Ovary (tissue), 9 donors: Measurements from ENCODE around the gene DCTN2. TPM values are rescaled to one million over a fixed set of nuclear protein-coding genes. Genes with fewer than 3 reads are reported as not detected.
"Not testable (repeated sequence)": the region's sequence is repeated elsewhere in the genome, so short reads cannot be mapped to it uniquely, and the experiment has no call there.

ENCODE experiments used
- DNase-seq, 5 donors: peaks; one replicate each; pipeline ENCODE4 v3.0.0-alpha.2; 2019 to 2020
- H3K27ac ChIP-seq, 2 donors: fragments of 200-600 bp; one replicate each; pipeline versions ENCODE4 v1.5.1 to v1.8.0; 2019 to 2022
- H3K27me3 ChIP-seq: fragments of 200-600 bp; one replicate; pipeline ENCODE4 v1.8.0; 2022
- H3K36me3 ChIP-seq: fragments of 200-600 bp; sonication (generic); one replicate; pipeline ENCODE4 v1.5.1; 2019
- H3K4me1 ChIP-seq: one replicate; pipeline ENCODE4 v1.8.1; 2013; ENCODE audit warnings: mild to moderate bottlenecking, moderate library complexity; ENCODE audit not compliant: insufficient read depth
- H3K4me3 ChIP-seq: fragments of 200-600 bp; sonication (generic); one replicate; pipeline ENCODE4 v1.5.1; 2017
- H3K9me3 ChIP-seq, 2 donors: fragments of 200-600 bp in 1 of 2; sonication (generic) in 1 of 2; one replicate each; pipeline versions ENCODE4 v1.5.1 to v1.8.1; 2013 to 2019; ENCODE audit warnings: mild to moderate bottlenecking in 1 of 2, moderate library complexity in 1 of 2
- EP300 ChIP-seq: sonication (generic); formaldehyde crosslinking; IDR thresholded peaks from one replicate; pipeline ENCODE4 v1.6.1; 2017; ENCODE audit warnings: antibody characterized with exemption
- POLR2A ChIP-seq: fragments of 450-650 bp; IDR thresholded peaks from one replicate; pipeline ENCODE4 v1.6.1; 2017; ENCODE audit warnings: antibody characterized with exemption, mild to moderate bottlenecking, moderate library complexity
- WGBS, 3 donors: extraction: QIAGEN DNeasy Blood & Tissue Kit in 1 of 3; methylation state at CpG; one replicate each; pipeline versions ENCODE4 v1.1.5 to v1.1.7; 2013 to 2017; 5-methylcytosine and 5-hydroxymethylcytosine counted together
- intact Hi-C, 4 donors: fragments of 100-400 bp; cut with DNase I; formaldehyde crosslinking; loops; one replicate each; pipeline versions ENCODE4 v1.11.0 to v1.15.1; 2022 to 2023
- polyA plus RNA-seq, 2 donors: library from polyadenylated mRNA; stranded (reverse); fragments of 200-250 nt in 1 of 2; fragments of 350-450 nt in 1 of 2; fragmentation: Illumina TruSeq in 1 of 2; extraction: RNeasy Lipid Tissue Mini Kit (QIAGEN cat#74804) in 1 of 2; gene quantifications; one replicate each; pipeline ENCODE4 v1.2.3, GENCODE V29; 2013 to 2014
- total RNA-seq, 7 donors: library from RNA; depleted of rRNA in 2 of 7; stranded (reverse); fragments of >200 nt in 2 of 7; fragmentation: NEBNext Ultra II Directional in 3 of 7; extraction: Animal tissue kit (Norgen Biotek cat#: 25700) in 3 of 7; gene quantifications; one replicate each; pipeline versions ENCODE4 v1.1.0 to v1.2.4, GENCODE V29; 2016 to 2023
- TF ChIP-seq, protein P1 (sequence below), 3 donors: fragments of 450-650 bp in 2 of 3; fragments of 200-600 bp in 1 of 3; IDR thresholded peaks; one replicate each; pipeline versions ENCODE4 v1.5.1 to v1.8.0; 2016 to 2022; ENCODE audit warnings: antibody characterized with exemption in 3 of 3, mild to moderate bottlenecking in 1 of 3
- donor health status: DM: no; HTN: no; CAD: no; lungs with moderate emphysema.
- donor health status: DM: no; HTN: no; CAD: no.
- donor health status: Bipolar disorder and iron deficiency.
- donor health status: DM: yes; HTN: yes; CAD: no.
- donor health status: DM: no; HTN: no; CAD: no.
- donor health status: DM: yes; HTN: yes; CAD: no.

Gene DCTN2
- total and polyA plus RNA-seq, 9 donors = 70.7 to 226 (median 98.0) TPM

DNA sequence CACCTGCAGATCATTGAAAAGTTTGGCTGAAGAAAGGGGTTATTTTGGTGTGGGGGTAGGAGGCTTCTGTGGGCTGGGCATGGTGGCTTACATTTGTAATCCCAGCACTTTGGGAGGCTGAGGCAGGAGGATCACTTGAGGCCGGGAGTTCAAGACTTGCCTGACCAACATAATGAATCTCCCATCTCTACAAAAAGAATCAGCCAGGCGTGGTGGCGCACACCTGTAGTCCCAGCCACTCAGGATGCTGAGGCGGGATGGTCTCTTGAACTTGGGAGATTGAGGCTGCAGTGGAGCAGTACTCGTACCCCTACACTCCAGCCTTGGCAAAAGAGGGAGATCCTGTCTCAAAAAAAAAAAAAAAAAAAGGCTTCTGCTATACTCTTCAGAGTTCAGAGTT is 33.7 kb downstream of the DCTN2 start:
- intact Hi-C loops = no loop called here
- Histone ChIP-seq H3K9me3 (no peaks in the 10 kb centered on the region), H3K27me3 (no peaks in the 10 kb centered on the region), H3K4me3 (no peak overlapping the region), H3K27ac (no peak overlapping the region), H3K36me3 (no peaks in the 10 kb centered on the region), H3K4me1 (no peaks in the 10 kb centered on the region)
- TF ChIP-seq, protein P1, sequence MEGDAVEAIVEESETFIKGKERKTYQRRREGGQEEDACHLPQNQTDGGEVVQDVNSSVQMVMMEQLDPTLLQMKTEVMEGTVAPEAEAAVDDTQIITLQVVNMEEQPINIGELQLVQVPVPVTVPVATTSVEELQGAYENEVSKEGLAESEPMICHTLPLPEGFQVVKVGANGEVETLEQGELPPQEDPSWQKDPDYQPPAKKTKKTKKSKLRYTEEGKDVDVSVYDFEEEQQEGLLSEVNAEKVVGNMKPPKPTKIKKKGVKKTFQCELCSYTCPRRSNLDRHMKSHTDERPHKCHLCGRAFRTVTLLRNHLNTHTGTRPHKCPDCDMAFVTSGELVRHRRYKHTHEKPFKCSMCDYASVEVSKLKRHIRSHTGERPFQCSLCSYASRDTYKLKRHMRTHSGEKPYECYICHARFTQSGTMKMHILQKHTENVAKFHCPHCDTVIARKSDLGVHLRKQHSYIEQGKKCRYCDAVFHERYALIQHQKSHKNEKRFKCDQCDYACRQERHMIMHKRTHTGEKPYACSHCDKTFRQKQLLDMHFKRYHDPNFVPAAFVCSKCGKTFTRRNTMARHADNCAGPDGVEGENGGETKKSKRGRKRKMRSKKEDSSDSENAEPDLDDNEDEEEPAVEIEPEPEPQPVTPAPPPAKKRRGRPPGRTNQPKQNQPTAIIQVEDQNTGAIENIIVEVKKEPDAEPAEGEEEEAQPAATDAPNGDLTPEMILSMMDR (IDR thresholded peaks at IDR 0.05) = no peak
- TF ChIP-seq POLR2A (no peak), EP300 (no peak)
- no peak for DNase-seq
- WGBS, 3 donors = 93 to 97% (median 94%) methylated on average over 5 of the region's 5 CpGs

DNA sequence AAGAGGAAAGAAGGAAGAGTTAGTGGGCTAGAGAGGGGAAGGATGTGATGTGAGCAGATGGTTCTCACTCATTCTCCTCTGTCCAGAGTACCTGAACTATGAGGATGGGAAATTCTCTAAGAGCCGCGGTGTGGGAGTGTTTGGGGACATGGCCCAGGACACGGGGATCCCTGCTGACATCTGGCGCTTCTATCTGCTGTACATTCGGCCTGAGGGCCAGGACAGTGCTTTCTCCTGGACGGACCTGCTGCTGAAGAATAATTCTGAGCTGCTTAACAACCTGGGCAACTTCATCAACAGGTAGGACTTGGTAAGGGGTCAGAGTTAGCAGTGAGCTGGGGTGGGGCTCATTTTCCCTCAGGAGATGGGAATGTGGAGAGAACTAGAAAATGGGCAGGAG is 34.3 kb downstream of the DCTN2 start:
- H3K27me3 ChIP-seq = no peaks in the 10 kb centered on the region
- H3K36me3 ChIP-seq = no peaks in the 10 kb centered on the region
- no peak overlapping the region for H3K27ac ChIP-seq
- no peaks in the 10 kb centered on the region for H3K9me3 ChIP-seq
- DNase-seq = no peak
- no peak overlapping the region for H3K4me3 ChIP-seq
- intact Hi-C loops = no loop called here
- 83 to 95% (median 89%) methylated on average over 6 of the region's 6 CpGs for WGBS, 3 donors
- H3K4me1 ChIP-seq = no peaks in the 10 kb centered on the region
- TF ChIP-seq POLR2A = no peak
- TF ChIP-seq EP300 = no peak
- TF ChIP-seq, protein P1 (IDR thresholded peaks at IDR 0.05) = no peak

DNA sequence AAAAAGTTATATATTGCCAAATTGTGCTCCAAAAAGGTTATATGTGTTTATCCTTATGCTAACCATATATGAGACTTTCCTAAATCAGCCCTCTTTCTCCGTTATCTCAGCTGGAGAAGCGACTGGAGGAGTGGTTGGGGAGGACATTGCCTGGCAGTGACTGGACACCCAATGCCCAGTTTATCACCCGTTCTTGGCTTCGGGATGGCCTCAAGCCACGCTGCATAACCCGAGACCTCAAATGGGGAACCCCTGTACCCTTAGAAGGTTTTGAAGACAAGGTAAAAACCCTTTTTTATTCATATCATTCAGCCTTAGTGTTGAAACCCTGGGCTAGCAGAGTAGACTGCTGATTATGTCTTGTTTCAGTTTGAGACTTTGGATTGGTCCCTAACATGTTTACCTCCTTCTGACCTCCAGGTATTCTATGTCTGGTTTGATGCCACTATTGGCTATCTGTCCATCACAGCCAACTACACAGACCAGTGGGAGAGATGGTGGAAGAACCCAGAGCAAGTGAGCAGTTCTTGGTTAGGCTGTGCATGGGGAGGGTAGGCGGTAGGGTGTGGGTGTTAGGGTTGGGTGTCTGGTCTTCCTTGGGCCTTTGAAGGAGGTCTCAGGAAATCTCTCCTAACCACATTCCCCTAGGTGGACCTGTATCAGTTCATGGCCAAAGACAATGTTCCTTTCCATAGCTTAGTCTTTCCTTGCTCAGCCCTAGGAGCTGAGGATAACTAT is 35.2 kb downstream of the DCTN2 start:
- no peak overlapping the region for H3K4me3 ChIP-seq
- DNase-seq = no peak
- no peaks in the 10 kb centered on the region for H3K9me3 ChIP-seq
- no peaks in the 10 kb centered on the region for H3K27me3 ChIP-seq
- intact Hi-C loops = no loop called here
- H3K27ac ChIP-seq = no peak overlapping the region
- H3K36me3 ChIP-seq = no peaks in the 10 kb centered on the region
- no peaks in the 10 kb centered on the region for H3K4me1 ChIP-seq
- TF ChIP-seq EP300 (no peak), POLR2A (no peak)
- TF ChIP-seq, protein P1 (IDR thresholded peaks at IDR 0.05) = no peak
- WGBS, 3 donors = 94 to 95% (median 95%) methylated on average over 7 of the region's 7 CpGs

DNA sequence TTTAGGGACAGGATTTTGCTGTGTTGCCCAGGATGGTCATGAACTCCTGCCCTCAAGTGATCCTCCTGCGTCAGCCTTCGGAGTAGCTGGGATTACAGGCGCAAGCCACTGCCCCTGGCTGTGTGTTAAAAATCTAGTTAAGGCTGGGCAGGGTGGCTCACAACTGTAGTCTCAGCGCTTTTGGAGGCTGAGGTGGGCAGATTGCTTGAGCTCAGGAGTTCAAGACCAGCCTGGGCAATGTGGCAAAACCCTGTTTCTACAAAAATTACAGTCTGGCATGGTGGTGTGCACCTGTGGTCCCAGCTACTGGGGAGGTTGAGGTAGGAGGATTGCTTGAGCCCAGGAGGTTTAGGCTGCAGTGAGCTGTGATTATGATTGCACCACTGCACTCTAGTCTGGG is 35.8 kb downstream of the DCTN2 start:
- DNase-seq = no peak
- WGBS, 3 donors = 94 to 97% (median 96%) methylated on average over 4 of the region's 4 CpGs
- no peaks in the 10 kb centered on the region for H3K27me3 ChIP-seq
- no peak for TF ChIP-seq EP300
- no peak for TF ChIP-seq POLR2A
- TF ChIP-seq, protein P1 (IDR thresholded peaks at IDR 0.05) = no peak
- H3K4me1 ChIP-seq = no peaks in the 10 kb centered on the region
- no peak overlapping the region for H3K4me3 ChIP-seq
- no peaks in the 10 kb centered on the region for H3K36me3 ChIP-seq
- H3K9me3 ChIP-seq = no peaks in the 10 kb centered on the region
- no peak overlapping the region for H3K27ac ChIP-seq
- intact Hi-C loops = no loop called here

DNA sequence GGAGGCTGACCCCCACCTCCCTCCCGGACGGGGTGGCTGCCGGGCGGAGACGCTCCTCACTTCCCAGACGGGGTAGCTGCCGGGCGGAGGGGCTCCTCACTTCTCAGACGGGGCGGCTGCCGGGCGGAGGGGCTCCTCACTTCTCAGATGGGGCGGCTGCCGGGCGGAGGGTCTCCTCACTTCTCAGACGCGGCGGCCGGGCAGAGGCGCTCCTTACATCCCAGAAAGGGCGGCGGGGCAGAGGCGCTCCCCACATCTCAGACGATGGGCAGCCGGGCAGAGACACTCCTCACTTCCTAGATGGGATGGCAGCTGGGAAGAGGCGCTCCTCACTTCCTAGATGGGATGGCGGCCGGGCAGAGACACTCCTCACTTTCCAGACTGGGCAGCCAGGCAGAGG is 39.2 kb downstream of the DCTN2 start:
- 97% methylated on average over 17 to 22 of the region's 28 CpGs for WGBS, 3 donors
- H3K4me3 ChIP-seq, DNase-seq, H3K27me3 ChIP-seq, intact Hi-C loops, H3K4me1 ChIP-seq, H3K27ac ChIP-seq, H3K36me3 ChIP-seq, H3K9me3 ChIP-seq: not testable (repeated sequence)

DNA sequence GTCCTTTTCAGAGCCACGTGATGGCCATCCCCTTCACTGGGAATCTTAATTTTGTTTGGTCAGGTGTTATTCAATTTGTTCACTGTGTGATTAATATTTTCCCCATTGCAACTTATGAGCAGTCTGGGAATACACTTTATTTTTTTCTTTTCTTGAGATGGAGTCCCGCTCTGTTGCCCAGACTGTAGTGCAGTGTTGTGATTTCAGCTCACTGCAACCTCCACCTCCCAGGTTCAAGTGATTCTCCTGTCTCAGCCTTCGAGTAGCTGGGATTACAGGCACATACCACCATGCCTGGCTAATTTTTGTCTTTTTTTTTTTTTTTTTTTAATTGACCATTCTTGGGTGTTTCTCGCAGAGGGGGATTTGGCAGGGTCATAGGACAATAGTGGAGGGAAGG is 40.5 kb downstream of the DCTN2 start:
- 87 to 99% (median 98%) methylated on average over 4 of the region's 4 CpGs for WGBS, 3 donors
- DNase-seq, H3K36me3 ChIP-seq, H3K4me3 ChIP-seq, H3K9me3 ChIP-seq, H3K27ac ChIP-seq, H3K4me1 ChIP-seq, H3K27me3 ChIP-seq, intact Hi-C loops: not testable (repeated sequence)

DNA sequence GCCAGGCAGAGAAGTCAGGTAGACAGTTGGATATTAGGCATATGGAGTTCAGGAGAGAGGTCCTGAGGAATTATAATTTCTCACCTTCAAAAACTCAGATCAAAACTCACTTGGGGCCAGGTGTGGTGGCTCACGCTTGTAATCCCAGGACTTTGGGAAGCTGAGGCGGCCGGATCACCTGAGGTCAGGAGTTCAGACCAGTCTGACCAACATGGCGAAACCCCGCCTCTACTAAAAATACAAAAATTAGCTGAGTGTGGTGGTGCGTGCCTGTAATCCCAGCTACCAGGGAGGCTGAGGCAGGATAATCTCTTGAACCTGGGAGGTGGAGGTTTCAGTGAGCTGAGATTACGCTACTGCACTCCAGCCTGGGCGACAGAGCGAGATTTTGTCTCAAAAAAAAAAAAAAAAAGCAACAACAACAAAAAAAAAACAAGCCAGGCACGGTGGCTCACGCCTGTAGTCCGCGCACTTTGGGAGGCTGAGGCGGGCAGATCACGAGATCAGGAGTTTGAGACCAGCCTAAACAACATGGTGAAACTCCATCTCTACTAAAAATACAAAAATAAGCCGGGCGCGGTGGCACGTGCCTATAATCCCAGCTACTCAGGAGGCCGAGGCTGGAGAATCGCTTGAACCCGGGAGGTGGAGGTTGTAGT is 44.6 kb downstream of the DCTN2 start:
- H3K4me3 ChIP-seq, H3K4me1 ChIP-seq, H3K9me3 ChIP-seq, intact Hi-C loops, H3K27ac ChIP-seq, DNase-seq, H3K36me3 ChIP-seq, H3K27me3 ChIP-seq: not testable (repeated sequence)
- WGBS, 3 donors = 94 to 95% (median 95%) methylated on average over 22 of the region's 22 CpGs
